Measurements from ENCODE around the gene DAB1.

The DAB1 gene

DNA sequence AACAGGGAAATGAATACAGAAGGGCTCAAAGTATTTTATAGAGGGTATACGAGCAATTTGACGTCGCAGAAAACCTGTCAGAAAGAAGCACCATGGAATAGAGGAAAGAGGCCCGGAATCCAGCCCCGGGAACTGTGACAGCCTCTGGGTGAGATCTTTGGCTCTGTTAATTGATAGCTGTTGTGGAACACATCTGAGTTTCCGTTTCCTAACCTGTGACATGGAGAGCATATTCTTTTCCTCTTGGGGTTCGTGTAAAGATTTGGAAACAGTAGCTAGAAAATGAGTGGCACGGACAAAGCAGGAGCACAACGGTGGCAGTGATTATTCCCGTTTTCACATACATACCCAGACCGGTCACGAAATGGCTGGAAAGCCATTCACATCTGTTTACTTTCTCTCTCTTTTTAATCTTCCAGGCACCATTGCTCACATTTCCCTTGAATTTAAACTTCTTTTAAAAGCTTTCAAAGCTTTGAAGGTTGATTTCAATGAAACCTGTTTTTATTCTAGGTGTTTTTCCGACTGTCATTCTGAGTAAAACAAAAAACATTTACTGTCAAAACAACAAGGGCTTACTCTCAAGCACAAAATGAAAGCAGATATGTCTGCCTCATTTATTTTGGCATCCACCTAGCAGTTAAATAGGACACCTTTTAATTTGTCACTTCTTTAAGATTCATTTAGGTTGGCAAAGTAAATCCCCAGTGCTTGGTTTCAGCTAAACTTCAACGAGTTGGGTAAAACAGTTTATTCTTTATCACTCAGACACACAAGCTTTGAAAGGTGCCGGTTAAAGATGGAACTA, 431.3 kb downstream of the DAB1 start:
- DNase-seq (ENCODE audit: low read depth in 1 of 2, low spot score in 1 of 2) = no peak

DNA sequence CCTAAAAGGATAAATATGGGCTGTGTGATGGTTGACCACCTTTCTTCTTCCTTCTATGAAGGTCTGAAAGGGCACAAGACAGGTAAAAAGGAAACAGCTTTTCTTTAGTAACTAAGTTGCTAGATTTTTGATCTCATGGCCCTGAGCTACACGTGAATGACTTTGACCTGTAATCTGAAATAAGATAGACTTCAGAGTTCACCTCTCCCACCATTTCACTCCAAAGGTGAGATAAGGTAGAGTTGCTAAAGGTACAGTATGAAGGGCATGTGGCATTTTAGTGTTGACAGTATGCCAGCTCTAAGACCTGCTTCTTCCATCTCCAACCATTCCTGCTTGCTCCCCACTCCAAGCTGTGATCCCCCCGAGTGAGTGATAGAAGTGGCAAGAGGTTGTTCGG, 432.3 kb downstream of the DAB1 start:
- DNase-seq (ENCODE audit: low read depth in 1 of 2, low spot score in 1 of 2) = no peak

DNA sequence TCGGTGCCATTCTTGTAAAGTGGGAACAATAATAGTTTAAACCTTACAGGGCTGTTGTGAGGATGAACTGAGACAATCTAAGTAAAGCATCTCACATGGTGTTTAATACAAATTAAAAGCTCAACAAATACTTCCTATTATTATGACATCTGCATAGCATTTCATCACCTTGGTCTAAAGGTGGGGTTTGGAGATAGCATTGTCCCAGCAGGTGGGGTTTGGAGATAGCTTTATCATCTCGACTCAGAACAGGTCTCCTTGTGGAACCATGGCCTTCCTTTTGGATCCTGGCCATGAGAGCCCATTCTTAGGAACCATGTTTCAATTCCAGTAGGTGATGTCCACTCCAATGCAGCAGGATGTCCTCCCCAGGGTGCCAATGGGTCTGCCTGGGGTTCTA, 437.5 kb downstream of the DAB1 start:
- no peak for DNase-seq (ENCODE audit: low read depth in 1 of 2, low spot score in 1 of 2)

DNA sequence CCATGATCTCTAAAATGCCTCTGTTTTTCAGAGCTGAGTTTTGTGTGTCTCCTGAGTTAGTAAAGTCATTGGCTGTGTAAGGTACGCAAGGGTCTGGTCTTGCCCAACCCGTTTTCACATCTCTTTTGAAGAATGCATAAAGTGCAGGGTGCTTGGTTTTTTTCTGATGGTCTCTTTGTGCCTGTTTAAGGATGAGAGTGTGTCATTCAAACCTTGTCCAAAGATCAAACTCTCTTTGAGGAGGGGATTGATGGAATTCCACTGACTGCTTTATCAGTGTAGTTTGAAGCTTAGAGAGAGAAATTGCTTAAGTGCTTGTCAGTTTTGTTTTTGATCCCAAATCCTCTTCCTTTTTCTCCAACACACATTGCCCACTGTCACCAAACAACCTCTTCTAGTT, 438.0 kb downstream of the DAB1 start:
- DNase-seq (ENCODE audit: low read depth in 1 of 2, low spot score in 1 of 2) = no peak

DNA sequence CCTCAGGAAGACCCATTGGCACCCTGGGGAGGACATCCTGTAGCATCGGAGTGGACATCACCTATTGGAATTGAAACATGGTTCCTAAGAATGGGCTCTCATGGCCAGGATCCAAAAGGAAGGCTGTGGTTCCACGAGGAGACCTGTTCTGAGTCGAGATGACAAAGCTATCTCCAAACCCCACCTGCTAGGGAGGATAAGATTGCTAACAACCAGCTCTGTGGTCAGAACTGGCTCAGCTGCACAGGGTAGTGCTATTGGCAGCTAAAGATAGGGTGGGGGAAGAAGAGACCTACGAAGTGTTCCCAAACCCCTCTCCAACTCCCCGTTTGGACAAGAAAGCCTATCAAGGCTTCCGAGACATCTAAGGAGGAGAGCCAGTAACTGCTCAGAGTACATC, 440.4 kb downstream of the DAB1 start:
- DNase-seq (ENCODE audit: low read depth in 1 of 2, low spot score in 1 of 2) = no peak

DNA sequence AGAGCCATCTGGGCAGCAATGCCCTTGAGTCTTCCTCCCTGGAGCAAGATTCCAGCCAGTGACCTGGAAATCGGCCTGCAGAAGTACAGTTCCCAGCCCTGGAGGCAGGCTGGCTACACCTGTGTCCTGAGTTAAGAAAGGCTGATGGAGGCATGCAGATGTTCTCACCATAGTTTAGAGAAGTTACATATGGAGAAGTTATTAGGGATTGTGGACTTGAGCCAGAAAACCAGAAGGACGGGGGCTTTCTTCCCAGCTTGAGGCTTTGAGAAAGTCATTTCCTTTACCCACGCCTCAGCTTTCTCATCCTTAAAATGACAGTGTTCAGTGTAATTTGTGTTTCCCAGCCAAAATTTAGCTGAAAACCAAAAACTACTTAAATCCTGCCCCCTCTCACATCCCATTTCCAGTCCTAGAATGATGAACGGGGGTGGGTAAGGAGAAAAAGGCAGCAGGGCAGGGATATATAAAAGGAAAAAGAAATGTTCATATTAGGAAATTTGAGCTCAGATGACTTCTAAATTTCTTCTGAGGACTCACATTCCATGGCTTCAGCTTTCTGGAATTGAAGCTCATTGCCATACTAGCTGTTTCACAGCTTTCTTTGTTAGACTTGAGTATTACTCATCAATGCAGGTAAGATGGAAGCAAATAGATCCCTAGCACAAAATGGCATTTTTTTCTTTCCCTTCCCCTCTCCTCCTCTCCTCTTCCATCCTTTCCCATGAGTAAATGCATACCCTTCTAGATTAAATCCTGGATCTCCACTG, 443.7 kb downstream of the DAB1 start:
- no peak for DNase-seq (ENCODE audit: low read depth in 1 of 2, low spot score in 1 of 2)

DNA sequence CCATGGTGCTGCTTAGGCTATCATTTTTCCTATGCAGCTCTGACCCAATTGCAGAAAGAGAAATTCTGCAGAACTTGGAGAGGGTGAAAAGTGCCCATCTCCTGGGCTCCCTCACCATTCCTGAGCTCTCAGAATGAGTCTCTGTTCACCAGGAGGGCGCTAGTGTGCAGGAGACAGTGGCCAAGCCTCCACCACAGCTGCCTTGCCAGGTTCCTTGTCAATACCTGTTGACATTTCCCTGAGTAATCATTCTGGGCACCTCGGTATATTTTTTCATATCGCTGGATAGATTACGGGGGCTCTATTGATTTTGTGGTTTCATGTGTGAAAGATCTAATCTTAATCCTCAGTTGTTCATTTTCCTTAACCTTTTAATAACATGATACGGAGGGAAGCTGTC, 445.0 kb downstream of the DAB1 start:
- DNase-seq (ENCODE audit: low read depth in 1 of 2, low spot score in 1 of 2) = no peak

DNA sequence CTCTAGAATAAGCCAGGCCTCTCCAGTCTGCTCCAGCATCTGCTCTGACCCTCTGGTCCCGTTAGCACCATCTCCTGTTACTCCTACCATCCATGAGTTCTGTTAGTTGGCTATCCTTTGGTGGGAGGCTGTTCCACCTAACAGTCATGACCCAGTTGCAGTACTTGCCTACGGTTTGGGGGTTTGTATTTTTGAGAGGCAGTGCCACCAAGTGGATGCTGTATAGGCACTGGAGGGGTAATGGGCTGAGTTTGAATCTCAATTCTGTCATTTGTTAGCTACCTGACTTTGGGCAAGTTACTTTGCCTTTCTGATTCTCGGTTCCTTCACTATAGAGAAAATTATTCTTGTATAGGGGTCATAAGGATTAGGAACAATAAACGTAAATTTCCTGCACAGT, 445.9 kb downstream of the DAB1 start:
- no peak for DNase-seq (ENCODE audit: low read depth in 1 of 2, low spot score in 1 of 2)

DNA sequence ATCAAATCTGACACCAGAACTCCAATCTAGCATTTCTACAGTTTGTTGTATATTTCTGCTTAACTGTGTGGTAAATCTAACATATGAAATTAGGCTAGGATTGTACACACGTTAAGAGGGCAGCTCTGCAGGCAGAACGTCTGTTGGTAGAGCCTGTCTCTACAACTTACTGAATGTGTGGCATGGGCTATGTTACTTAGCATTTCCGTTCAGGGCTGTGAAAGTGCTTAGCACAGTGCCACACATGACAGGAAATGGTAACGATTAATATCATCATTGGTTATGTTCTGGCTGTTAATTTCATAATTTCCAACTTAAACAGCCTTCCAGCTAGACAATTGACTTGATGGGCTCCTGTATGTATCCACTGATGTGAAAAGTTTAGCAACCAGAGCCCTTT, 448.4 kb downstream of the DAB1 start:
- no peak for DNase-seq (ENCODE audit: low read depth in 1 of 2, low spot score in 1 of 2)

DNA sequence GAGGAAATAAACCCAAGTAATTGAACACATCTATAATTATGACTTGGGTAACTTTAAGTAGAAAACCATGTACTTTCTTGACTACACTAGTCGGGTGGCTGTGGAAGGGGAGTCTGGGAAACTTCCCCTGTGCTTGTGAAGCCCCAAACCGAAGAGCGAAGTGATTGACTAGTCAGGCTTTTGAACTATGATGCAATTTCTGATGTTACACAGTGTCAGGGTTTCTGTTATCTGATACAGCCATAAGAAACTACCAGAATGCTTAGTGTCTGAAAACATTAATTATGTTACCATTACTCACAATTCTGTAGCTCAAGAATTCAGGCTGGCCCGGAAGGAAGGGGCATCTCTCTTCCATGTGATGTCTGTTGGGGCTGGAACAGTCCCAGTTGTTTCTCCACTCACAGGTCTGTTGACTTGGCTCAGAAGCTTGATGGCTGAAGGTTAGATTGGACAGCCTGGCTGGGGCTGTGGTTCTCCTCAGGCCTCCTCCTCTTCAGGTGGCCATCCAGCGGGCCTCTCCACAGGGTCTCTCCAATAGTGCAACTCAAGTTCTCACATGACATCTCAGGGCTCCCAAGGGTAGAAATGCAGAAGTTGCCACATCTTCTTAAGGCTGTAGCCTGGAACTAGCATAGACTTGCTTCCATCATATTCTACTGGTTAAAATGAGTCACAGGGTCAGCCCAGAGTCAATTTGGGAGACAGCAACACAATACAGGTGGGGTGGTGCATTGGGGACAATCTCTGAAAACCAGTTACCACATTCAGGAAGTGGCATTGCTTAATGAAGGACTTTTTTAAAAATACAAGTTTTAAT, 449.7 kb downstream of the DAB1 start:
- no peak for DNase-seq (ENCODE audit: low read depth in 1 of 2, low spot score in 1 of 2)

DNA sequence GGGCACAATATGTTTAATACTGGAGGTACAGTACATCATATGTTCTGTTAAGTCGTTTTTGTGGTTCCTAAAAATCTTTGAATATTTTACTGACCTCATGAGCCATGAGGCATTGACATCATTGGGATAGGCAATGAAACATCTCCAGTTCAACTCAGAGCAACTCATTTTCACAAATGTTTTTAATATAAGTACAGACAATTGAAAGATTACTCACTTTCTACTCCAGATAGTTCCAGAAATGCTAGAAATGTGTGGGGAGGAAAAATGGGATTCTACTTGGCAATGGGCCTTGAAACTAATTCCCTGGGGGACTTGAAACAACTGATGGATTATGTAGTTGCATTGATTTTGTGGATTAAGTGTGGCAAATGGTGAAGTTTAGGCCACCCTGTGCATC, 450.9 kb downstream of the DAB1 start:
- no peak for DNase-seq (ENCODE audit: low read depth in 1 of 2, low spot score in 1 of 2)

DNA sequence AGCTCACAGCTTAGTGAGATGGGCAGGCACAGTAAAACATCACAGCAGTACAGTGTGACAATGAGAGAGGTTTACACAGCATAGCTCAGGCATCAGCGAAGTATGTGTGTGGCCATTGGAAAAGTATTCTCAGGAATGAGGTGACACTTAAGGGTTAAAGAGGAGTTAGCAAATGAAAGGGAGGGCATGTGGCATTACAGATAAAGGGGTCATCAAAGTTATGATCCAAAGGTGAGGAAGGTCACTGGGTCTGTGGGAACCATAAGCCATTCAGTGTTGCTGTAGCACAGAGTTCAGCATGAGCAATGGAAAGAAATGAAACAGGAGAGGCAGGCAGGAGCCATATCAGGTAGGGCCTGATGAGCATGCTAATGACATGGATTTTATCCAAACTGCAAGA, 453.6 kb downstream of the DAB1 start:
- DNase-seq (ENCODE audit: low read depth in 1 of 2, low spot score in 1 of 2) = no peak

DNA sequence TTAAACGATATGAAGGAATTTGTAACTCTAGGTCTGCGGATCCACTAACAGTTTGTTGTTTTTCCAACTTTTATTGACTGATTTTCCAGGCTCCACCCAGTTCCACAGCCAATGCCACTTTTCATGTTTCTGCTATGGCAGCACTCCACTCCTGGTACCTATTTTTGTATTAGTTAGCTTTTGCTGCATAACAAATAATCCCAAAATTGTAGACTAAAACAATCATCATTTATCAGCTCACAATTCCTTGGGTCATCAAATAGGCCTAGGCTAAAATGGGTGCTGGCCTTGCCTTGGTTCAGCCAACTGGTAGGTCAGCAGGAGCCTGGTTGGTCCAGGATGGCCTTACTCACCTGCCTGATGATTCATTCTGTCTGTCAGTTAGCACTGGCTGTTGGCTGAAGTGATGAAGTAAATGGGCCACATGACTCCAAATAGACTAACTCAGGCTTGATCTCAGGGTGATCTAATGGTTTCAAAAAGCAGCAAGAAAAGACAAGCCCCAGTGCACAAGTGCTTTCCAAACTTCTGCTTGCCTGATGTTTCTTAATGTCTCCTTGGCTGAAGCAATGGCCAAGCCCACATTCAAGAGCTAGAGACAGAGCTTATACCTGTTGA, 454.9 kb downstream of the DAB1 start:
- DNase-seq (ENCODE audit: low read depth in 1 of 2, low spot score in 1 of 2) = no peak

DNA sequence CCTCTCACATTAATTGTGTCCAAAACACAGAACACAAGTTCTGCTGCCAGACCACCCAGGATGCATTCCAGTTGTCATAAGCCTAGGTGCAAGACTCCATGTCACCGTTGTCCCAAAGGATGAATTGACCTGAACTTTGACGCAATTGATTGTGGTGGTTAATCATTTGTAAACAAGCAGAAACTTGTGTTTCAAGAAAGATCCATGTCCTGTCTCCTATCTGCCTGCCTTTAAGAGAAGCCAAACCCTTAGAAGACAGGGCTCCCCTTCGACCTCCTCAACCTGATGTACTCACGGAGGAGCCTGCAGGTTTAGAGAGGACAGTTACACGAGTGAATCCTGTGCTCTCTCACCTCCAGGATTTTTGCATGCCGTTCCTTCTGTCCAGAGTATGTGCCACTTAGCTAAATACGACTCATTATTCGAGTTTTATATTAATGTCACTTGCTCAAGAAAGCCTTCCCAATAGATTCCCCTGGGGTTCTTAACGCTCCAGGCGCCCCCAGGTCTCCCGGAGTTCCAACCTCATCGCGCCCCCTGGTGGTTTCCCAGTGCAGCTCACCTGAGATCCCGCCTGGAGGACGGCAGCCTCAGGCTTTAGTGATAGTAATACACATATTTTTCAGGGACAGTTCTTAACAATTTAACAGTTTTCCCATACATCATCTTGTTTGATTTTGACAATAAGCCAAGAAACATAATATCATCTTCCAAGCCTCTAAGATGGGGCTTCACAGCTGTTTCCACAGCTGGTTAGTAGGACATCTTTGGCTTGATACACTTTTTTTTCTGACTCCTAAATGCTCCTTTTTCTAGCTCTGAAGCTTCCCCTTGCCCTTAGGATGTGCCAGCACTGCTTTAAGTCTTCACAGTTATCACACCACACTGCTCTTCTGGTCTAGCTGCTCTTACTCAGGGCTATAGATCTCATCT, 455.7 kb downstream of the DAB1 start:
- DNase-seq (ENCODE audit: low read depth in 1 of 2, low spot score in 1 of 2) = no peak

DNA sequence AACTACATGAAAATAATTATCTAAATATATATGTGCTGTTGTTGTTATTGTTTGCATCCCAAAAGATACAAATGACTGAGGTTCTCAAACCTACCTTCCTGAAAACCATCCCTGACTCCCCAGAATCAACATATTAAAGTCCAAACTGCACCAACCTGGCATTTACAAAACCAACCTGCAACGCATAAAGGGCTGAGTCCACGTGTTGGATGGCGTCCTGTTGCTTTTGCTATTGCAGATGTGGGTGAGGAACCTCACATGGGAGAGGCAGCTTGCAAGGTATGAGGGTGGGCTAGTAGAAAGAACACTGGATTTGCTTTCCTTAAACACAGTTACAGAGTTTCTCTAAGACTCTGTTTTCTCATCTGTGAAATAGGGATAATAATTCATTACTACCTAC, 456.5 kb downstream of the DAB1 start:
- no peak for DNase-seq (ENCODE audit: low read depth in 1 of 2, low spot score in 1 of 2)

DNA sequence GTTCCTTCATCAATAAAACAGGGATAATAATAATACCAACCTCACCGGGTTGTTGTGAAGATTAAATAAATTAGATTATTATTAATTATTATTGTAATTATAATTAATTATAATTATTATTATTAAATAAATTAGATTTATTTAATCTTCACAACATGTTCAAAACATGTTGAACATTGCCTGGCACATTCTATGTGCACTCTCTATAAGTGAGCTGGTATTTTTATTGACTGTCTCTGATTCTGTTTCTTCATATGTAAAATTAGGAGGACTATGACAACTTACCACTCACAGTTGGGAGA, 457.2 kb downstream of the DAB1 start:
- DNase-seq (ENCODE audit: low read depth in 1 of 2, low spot score in 1 of 2) = no peak

DNA sequence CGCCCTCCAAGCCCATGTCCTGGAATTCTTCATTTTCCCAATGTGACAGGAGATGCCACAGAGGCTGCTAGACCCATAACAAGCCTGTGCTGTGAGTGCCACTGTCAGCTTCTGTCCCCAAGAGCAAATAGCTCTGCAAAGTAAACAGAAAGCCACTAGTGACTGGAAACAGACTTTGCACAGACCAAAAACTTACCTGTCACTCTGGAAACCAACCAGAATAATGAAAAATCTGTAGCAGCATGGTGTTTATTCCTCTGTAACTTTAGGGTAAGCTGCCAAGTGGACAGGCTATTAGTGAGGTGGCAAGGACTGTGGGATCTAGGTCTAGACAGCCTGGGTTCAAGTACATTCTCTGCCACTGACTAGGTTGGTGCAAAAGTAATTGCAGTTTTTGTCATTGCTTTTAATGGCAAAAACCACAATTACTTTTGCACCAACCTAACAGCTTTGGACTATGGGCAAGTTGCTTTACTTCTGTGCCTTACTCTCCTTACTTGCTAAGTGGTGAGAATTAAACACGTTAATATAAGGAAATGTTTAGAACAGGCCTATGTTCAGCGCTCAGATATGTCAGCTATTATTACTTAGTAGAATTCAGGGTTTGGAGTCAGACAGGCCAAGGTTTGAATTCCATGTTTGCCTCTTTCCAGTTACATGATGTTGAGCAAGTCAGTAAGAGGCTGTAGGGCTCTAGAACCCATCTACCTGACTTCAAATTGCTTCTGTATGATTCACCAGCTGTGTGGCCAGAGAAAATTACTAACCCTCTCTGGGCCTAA, 457.8 kb downstream of the DAB1 start, which contains the start of gene C8B:
Gene C8B, minus strand, starts transcription at position 100 of the 782 bp plus-strand sequence. Its CDS starts 67 bp downstream, at position 33.
- DNase-seq (ENCODE audit: low read depth in 1 of 2, low spot score in 1 of 2) = no peak

DNA sequence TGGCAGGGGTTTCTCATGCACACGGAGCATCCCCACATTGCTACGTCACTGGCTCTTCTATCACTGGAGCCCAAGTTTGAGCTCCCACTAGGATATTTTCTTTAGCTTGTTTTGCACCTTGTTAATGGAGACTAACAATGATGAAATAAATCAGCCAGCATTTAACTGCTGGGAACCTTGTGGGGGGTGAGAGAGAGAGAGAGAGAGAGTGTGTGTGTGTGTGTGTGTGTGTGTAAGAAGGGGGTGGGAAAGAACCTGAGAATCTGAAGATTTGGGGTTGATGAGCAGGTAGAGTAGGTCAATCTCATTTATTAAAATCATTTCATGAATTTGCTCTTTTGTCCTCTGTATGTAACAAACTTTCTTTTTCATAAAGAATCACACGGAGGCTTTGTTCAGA, 458.7 kb downstream of the DAB1 start:
- no peak for DNase-seq (ENCODE audit: low read depth in 1 of 2, low spot score in 1 of 2)

DNA sequence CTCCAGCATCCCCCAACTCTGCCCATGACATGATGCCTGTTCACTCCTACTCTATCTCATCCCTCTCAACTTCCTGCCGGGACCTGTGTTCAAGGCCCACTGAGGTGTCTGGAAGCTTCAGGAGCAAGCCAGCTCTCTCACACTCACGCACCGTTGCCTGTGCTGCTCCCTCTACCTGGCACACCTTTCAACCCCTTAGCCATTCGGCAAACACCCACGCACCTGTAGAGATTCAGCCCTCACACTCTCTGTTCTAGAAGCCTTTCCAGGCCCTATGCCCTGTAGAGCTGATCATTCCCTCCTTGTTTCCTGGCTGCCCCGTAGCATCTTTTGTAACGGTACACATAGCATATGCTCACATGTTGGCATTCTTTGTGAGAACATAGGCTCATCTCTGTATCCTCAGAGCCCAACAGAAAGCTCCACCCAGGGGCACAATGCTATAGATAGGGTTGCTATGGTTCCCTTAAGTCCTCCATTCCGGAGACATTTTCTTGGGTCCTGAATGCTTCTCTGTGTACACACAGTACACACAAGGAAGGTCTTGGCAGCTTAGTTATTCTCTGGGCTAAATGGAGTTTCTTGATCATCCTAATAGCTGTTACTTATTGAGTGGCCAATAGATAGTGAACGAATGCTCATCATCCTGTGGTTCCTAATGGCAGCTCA, 459.4 kb downstream of the DAB1 start:
- DNase-seq (ENCODE audit: low read depth in 1 of 2, low spot score in 1 of 2) = no peak

All from stimulated activated CD4-positive, alpha-beta T cell treated with anti-CD3 and anti-CD28 coated beads, Interleukin-15, amount 100 ng/mL, for 1 hour (primary cell).